HEK293 (cell line): Measurements from ENCODE around the gene ASB10.
A peak's percentile ranks its signal among the peaks of the same experiment; 100 is the strongest.

Experiments used
- CTCF ChIA-PET: fragments of 350-600 bp; formaldehyde crosslinking; extraction: SDS; loops from one replicate; lab custom pipeline; 2021; ENCODE audit warnings: antibody characterized with exemption; lab: Yijun Ruan, JAX
- POLR2A ChIA-PET: fragments of 300-600 bp; formaldehyde crosslinking; extraction: SDS; loops from one replicate; lab custom pipeline; 2020; ENCODE audit warnings: antibody characterized with exemption, inconsistent platforms; lab: Yijun Ruan, JAX
- H3K27ac ChIP-seq: fragments of 200-500 bp; sonication (Bioruptor generic); 2 replicates; pipeline ENCODE4 v1.5.1; 2014; ENCODE audit warnings: low read depth, low read length, control low read depth, inconsistent platforms; ENCODE audit errors: extremely low read depth
- H3K36me3 ChIP-seq, 2 experiments: fragments of 200-500 bp in 1 of 2; sonication (Bioruptor generic) in 1 of 2; 1 replicate in 1 of 2; 2 replicates in 1 of 2; pipeline ENCODE4 v1.5.1; 2014 to 2017; ENCODE audit warnings: inconsistent platforms in 2 of 2, low read length in 2 of 2; ENCODE audit not compliant: control insufficient read depth in 2 of 2, insufficient read depth in 1 of 2
- H3K4me1 ChIP-seq: fragments of 200-500 bp; sonication (Bioruptor generic); 2 replicates; pipeline ENCODE4 v1.5.1; 2014; ENCODE audit warnings: mild to moderate bottlenecking, low read length, inconsistent platforms; ENCODE audit not compliant: control insufficient read depth, insufficient read depth
- H3K4me3 ChIP-seq: 2 replicates; pipeline ENCODE4 v1.5.1; 2011; ENCODE audit warnings: low read depth, mild to moderate bottlenecking, control low read depth, low read length, moderate library complexity
- H3K9me3 ChIP-seq: fragments of 200-500 bp; sonication (Bioruptor generic); 2 replicates; pipeline ENCODE4 v1.5.1; 2014; ENCODE audit warnings: low read depth, low read length, inconsistent platforms; ENCODE audit not compliant: control insufficient read depth, insufficient read depth
- EGR2 ChIP-seq: fragments of 450-650 bp; formaldehyde crosslinking; IDR thresholded peaks from 2 replicates; pipeline ENCODE4 v1.5.1; 2016; ENCODE audit warnings: low read depth, missing biosample characterization, missing genetic modification characterization
- ELK4 ChIP-seq: IDR thresholded peaks from 2 replicates; pipeline ENCODE4 v1.6.1; 2011; ENCODE audit warnings: mild to moderate bottlenecking, low read depth, low read length, borderline replicate concordance
- HIC1 ChIP-seq: fragments of 450-650 bp; formaldehyde crosslinking; IDR thresholded peaks from 2 replicates; pipeline ENCODE4 v1.5.1; 2016; ENCODE audit warnings: missing biosample characterization, missing genetic modification characterization
- OSR2 ChIP-seq: fragments of 450-650 bp; formaldehyde crosslinking; IDR thresholded peaks from 2 replicates; pipeline ENCODE4 v1.5.1; 2016; ENCODE audit warnings: missing biosample characterization, missing genetic modification characterization
- ZBTB20 ChIP-seq: fragments of 450-650 bp; formaldehyde crosslinking; IDR thresholded peaks from 2 replicates; pipeline ENCODE4 v1.5.1; 2016; ENCODE audit warnings: missing biosample characterization, missing genetic modification characterization
- ZBTB21 ChIP-seq: fragments of 450-650 bp; formaldehyde crosslinking; IDR thresholded peaks from 2 replicates; pipeline ENCODE4 v1.5.1; 2017; ENCODE audit warnings: missing biosample characterization, missing genetic modification characterization
- ZBTB8A ChIP-seq: fragments of 450-650 bp; formaldehyde crosslinking; IDR thresholded peaks from 2 replicates; pipeline ENCODE4 v1.5.1; 2016; ENCODE audit warnings: missing biosample characterization, missing genetic modification characterization
- ZFHX2 ChIP-seq: fragments of 450-650 bp; formaldehyde crosslinking; conservative IDR thresholded peaks from 2 replicates; pipeline ENCODE4 v1.5.1; 2016; ENCODE audit warnings: missing biosample characterization, missing genetic modification characterization
- ZIC2 ChIP-seq: fragments of 450-650 bp; formaldehyde crosslinking; IDR thresholded peaks from 2 replicates; pipeline ENCODE4 v1.5.1; 2016; ENCODE audit warnings: missing biosample characterization, missing genetic modification characterization
- ZNF169 ChIP-seq: fragments of 450-650 bp; formaldehyde crosslinking; IDR thresholded peaks from 2 replicates; pipeline ENCODE4 v1.5.1; 2016; ENCODE audit warnings: missing biosample characterization, missing genetic modification characterization
- ZNF394 ChIP-seq: fragments of 450-650 bp; formaldehyde crosslinking; IDR thresholded peaks from 2 replicates; pipeline ENCODE4 v1.5.1; 2016; ENCODE audit warnings: missing biosample characterization, missing genetic modification characterization, mild to moderate bottlenecking, moderate library complexity, borderline replicate concordance
- ZNF518A ChIP-seq: fragments of 450-650 bp; formaldehyde crosslinking; conservative IDR thresholded peaks from 2 replicates; pipeline ENCODE4 v1.5.1; 2016; ENCODE audit warnings: low read depth, missing biosample characterization, missing genetic modification characterization
- ZNF558 ChIP-seq: fragments of 450-650 bp; formaldehyde crosslinking; IDR thresholded peaks from 2 replicates; pipeline ENCODE4 v1.5.1; 2016; ENCODE audit warnings: missing biosample characterization, missing genetic modification characterization
- ZNF692 ChIP-seq: fragments of 450-650 bp; formaldehyde crosslinking; IDR thresholded peaks from 2 replicates; pipeline ENCODE4 v1.5.1; 2016; ENCODE audit warnings: missing biosample characterization, missing genetic modification characterization
- ZNF76 ChIP-seq: fragments of 450-650 bp; formaldehyde crosslinking; IDR thresholded peaks from 2 replicates; pipeline ENCODE4; 2016; ENCODE audit warnings: low read depth, missing biosample characterization, missing genetic modification characterization, borderline replicate concordance
- ZNF768 ChIP-seq: fragments of 450-650 bp; formaldehyde crosslinking; IDR thresholded peaks from 2 replicates; pipeline ENCODE4 v1.5.1; 2018; ENCODE audit warnings: missing biosample characterization, mild to moderate bottlenecking, missing genetic modification characterization
- TF ChIP-seq, protein P1 (sequence below): fragments of 450-650 bp; formaldehyde crosslinking; IDR thresholded peaks from 2 replicates; pipeline ENCODE4 v1.5.1; 2017; ENCODE audit warnings: missing biosample characterization, missing genetic modification characterization
- TF ChIP-seq, protein P2 (sequence below): fragments of 450-650 bp; formaldehyde crosslinking; IDR thresholded peaks from 2 replicates; pipeline ENCODE4 v1.5.1; 2017; ENCODE audit warnings: missing biosample characterization, missing genetic modification characterization

ASB10 gene

GRCh38 chr7:151233804-151234203 is 46.8 kb upstream of the ASB10 start:
- TF ChIP-seq ZIC2 (tag by site-specific recombination) (no peak), ZNF169 (no peak)
- POLR2A ChIA-PET: interaction anchor here (3.2 kb wide), 1 partner anchor 9 kb away, joined by 23 read pairs; no protein-coding TSS in a partner anchor
- no peaks in the 10 kb centered on the region for H3K4me1 ChIP-seq
- CTCF ChIA-PET: interaction anchor here (2.5 kb wide), 1 partner anchor 11 kb away, joined by 13 read pairs; no protein-coding TSS in a partner anchor
- H3K27ac ChIP-seq: no peak overlapping the region
- no peaks in the 10 kb centered on the region for H3K9me3 ChIP-seq
- H3K36me3 ChIP-seq: peaks cover 3 to 50% of the 10 kb centered on the region in 2 experiments; a peak in 2 of 3 replicates
- H3K4me3 ChIP-seq: peak overlapping the region; percentile 93; the same call in 1 of the 2 replicates

DNA sequence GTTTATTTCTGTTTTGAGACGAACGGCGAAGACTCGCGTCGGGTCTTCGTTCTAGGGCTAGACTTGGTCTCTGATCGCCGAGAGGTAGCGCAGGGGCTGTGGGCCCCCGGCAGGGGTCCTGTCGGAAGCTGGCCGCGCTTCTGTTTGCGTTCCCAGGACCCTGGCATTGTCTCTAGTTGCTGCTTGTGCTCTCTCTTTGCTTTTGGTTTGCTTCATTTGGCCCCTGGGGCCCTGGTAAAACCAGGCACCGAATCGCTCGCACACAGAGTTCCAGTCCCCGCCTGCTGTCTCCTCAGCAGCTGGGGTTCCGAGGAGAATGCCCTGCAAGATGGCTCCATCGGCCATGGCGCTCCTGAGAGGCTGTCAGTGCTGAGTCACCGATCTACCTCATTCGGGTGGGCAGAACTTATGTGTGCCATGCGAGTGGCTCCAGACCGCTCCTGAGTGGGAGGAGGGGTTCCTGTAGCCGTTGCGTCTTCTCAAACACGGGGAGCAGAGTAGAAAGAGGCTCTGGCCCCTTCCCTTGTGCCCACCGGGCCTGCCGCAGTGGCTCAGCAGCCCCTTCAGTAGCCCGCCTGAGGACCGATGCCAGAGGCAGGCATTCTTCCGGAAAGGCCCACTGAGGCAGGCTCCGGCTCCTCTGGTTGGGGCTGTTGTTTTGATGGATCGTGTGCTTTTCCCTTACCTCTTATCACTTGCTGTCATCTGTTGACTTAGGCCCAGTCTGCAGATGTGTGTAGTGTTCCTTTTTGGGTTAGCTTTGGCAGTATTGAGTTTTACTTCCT is 46.1 kb upstream of the ASB10 start:
- Histone ChIP-seq H3K4me1 (peaks cover under 1% of the 10 kb centered on the region; the same call in 1 of the 2 replicates), H3K4me3 (peak overlapping the region; percentile 93), H3K36me3 (peaks cover 3 to 43% of the 10 kb centered on the region in 2 experiments; a peak in 2 of 3 replicates), H3K9me3 (no peaks in the 10 kb centered on the region), H3K27ac (peak overlapping the region; percentile 59)
- ChIA-PET CTCF (interaction anchor here (1.0 to 2.5 kb wide), 4 partner anchors 11 to 109 kb away, joined by 3 to 13 read pairs (median 9); no protein-coding TSS in a partner anchor), POLR2A (interaction anchor here (1.0 to 3.2 kb wide), 5 partner anchors 10 to 82 kb away, joined by 3 to 23 read pairs (median 4); no protein-coding TSS in a partner anchor)
- TF ChIP-seq, protein P1, sequence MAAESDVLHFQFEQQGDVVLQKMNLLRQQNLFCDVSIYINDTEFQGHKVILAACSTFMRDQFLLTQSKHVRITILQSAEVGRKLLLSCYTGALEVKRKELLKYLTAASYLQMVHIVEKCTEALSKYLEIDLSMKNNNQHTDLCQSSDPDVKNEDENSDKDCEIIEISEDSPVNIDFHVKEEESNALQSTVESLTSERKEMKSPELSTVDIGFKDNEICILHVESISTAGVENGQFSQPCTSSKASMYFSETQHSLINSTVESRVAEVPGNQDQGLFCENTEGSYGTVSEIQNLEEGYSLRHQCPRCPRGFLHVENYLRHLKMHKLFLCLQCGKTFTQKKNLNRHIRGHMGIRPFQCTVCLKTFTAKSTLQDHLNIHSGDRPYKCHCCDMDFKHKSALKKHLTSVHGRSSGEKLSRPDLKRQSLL (tag by site-specific recombination): peak; percentile 48; the same call in 1 of the 2 replicates
- TF ChIP-seq ZNF518A (tag by site-specific recombination) (no peak), ZIC2 (tag by site-specific recombination) (peak; percentile 14; the same call in 1 of the 2 replicates), ZNF76 (tag by site-specific recombination) (peak; percentile 40; the same call in 1 of the 2 replicates), ZNF558 (tag by site-specific recombination) (0 out of 2 replicates have a peak, but pooled peaks have one; percentile 17), ZNF768 (tag by site-specific recombination) (no peak), ZBTB21 (tag by site-specific recombination) (0 out of 2 replicates have a peak, but pooled peaks have one; percentile 13), ZBTB8A (tag by site-specific recombination) (0 out of 2 replicates have a peak, but pooled peaks have one; percentile 36), ZFHX2 (peak; percentile 85), ZNF394 (0 out of 2 replicates have a peak, but pooled peaks have one; percentile 9), ZNF692 (tag by site-specific recombination) (peak; percentile 57), ZBTB20 (peak; percentile 91), EGR2 (tag by site-specific recombination) (peak; percentile 70), OSR2 (tag by site-specific recombination) (peak; percentile 10; the same call in 1 of the 2 replicates), HIC1 (peak; percentile 77), ELK4 (no peak)
- TF ChIP-seq, protein P2, sequence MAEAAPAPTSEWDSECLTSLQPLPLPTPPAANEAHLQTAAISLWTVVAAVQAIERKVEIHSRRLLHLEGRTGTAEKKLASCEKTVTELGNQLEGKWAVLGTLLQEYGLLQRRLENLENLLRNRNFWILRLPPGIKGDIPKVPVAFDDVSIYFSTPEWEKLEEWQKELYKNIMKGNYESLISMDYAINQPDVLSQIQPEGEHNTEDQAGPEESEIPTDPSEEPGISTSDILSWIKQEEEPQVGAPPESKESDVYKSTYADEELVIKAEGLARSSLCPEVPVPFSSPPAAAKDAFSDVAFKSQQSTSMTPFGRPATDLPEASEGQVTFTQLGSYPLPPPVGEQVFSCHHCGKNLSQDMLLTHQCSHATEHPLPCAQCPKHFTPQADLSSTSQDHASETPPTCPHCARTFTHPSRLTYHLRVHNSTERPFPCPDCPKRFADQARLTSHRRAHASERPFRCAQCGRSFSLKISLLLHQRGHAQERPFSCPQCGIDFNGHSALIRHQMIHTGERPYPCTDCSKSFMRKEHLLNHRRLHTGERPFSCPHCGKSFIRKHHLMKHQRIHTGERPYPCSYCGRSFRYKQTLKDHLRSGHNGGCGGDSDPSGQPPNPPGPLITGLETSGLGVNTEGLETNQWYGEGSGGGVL (tag by site-specific recombination): 0 out of 2 replicates have a peak, but pooled peaks have one; percentile 5
